DOHH2 (cell line): Measurements from ENCODE around the gene CSRP3.

Experiments used
- CTCF ChIP-seq: fragments of 200-600 bp; sonication (generic); IDR thresholded peaks from one replicate; pipeline ENCODE4 v1.5.1; 2014; ENCODE audit warnings: antibody characterized with exemption, mild to moderate bottlenecking, low read depth, low read length; ENCODE audit not compliant: poor library complexity, severe bottlenecking
- EZH2phosphoT487 ChIP-seq: fragments of 200-600 bp; sonication (generic); IDR thresholded peaks from 2 replicates; pipeline ENCODE4 v1.6.1; 2017; ENCODE audit warnings: borderline replicate concordance, mild to moderate bottlenecking, antibody characterized with exemption, low read length, moderate library complexity, mixed read lengths

- no peak for TF ChIP-seq CTCF
- TF ChIP-seq EZH2phosphoT487: no peak
Measured at GRCh38 chr11:19187833-19188258, 13.9 kb downstream of the CSRP3 start.
